SJCRH30 (cell line): ENCODE results near the gene PRSS8. TPM values are rescaled to one million over a fixed set of nuclear protein-coding genes. Genes with fewer than 3 reads are reported as not detected.

Source experiments
- DNase-seq, 2 experiments: peaks; one replicate each; pipeline ENCODE4 v3.0.0-alpha.2; 2015 to 2020
- H3K27ac ChIP-seq: fragments of 250-450 bp; sonication (Bioruptor Pico); 2 replicates; pipeline ENCODE4 v1.5.1; 2020; ENCODE audit warnings: mild to moderate bottlenecking, moderate library complexity
- H3K27me3 ChIP-seq: fragments of 250-450 bp; sonication (Bioruptor Pico); 2 replicates; pipeline ENCODE4 v1.5.1; 2020; ENCODE audit warnings: mild to moderate bottlenecking, moderate library complexity
- H3K36me3 ChIP-seq: fragments of 250-450 bp; sonication (Bioruptor Pico); 2 replicates; pipeline ENCODE4 v1.5.1; 2020; ENCODE audit warnings: mild to moderate bottlenecking, moderate library complexity
- H3K4me1 ChIP-seq: fragments of 250-450 bp; sonication (Bioruptor Pico); 2 replicates; pipeline ENCODE4 v1.5.1; 2020; ENCODE audit warnings: mild to moderate bottlenecking, moderate library complexity
- H3K4me3 ChIP-seq: fragments of 250-450 bp; sonication (Bioruptor Pico); 2 replicates; pipeline ENCODE4 v1.5.1; 2020; ENCODE audit warnings: mild to moderate bottlenecking, moderate library complexity
- H3K9me3 ChIP-seq: fragments of 250-450 bp; sonication (Bioruptor Pico); replicated peaks from 2 replicates; pipeline ENCODE4 v1.5.1; 2020; ENCODE audit warnings: mild to moderate bottlenecking, moderate library complexity
- total RNA-seq: library from RNA; depleted of rRNA; stranded (reverse); fragments of >200 nt; shearing (Covaris generic); gene quantifications from 2 replicates; pipeline ENCODE4 v1.2.3, GENCODE V29; 2014

PRSS8 gene
- total RNA-seq, 1 experiment from 2014 or later = not detected

DNA sequence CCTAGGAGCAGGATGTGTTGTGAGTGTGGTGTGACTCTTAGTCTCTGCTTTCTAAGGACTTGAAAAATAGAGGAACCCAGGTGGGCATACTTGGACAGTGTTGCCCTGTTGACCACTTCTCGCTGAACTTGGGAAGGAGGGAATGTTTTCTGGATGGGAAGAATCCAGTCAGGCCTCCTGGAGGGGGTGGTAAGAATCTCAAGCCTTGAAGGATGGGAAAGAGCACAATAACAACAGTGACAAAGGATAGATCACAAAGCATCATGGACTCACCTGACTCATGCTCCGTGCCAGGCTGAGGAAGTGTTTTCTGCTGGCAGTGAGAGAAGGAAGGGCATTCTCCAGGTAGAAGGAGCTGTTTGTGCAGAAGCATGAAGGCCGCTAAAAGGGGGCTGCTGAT is 9.7 kb downstream of the PRSS8 start:
- Histone ChIP-seq H3K4me3 (no peak overlapping the region), H3K9me3 (no peaks in the 10 kb centered on the region), H3K27ac (no peak overlapping the region), H3K36me3 (peaks cover 23% of the 10 kb centered on the region), H3K4me1 (no peaks in the 10 kb centered on the region), H3K27me3 (no peaks in the 10 kb centered on the region)
- no peak for DNase-seq

- H3K4me1 ChIP-seq = no peaks in the 10 kb centered on the region
- no peaks in the 10 kb centered on the region for H3K9me3 ChIP-seq
- DNase-seq = no peak
- no peak overlapping the region for H3K4me3 ChIP-seq
- peaks cover 34% of the 10 kb centered on the region for H3K36me3 ChIP-seq
- H3K27me3 ChIP-seq = no peaks in the 10 kb centered on the region
- no peak overlapping the region for H3K27ac ChIP-seq
These were observed 15.4 kb downstream of the PRSS8 start for GRCh38 chr16:31120129-31120528.

DNA sequence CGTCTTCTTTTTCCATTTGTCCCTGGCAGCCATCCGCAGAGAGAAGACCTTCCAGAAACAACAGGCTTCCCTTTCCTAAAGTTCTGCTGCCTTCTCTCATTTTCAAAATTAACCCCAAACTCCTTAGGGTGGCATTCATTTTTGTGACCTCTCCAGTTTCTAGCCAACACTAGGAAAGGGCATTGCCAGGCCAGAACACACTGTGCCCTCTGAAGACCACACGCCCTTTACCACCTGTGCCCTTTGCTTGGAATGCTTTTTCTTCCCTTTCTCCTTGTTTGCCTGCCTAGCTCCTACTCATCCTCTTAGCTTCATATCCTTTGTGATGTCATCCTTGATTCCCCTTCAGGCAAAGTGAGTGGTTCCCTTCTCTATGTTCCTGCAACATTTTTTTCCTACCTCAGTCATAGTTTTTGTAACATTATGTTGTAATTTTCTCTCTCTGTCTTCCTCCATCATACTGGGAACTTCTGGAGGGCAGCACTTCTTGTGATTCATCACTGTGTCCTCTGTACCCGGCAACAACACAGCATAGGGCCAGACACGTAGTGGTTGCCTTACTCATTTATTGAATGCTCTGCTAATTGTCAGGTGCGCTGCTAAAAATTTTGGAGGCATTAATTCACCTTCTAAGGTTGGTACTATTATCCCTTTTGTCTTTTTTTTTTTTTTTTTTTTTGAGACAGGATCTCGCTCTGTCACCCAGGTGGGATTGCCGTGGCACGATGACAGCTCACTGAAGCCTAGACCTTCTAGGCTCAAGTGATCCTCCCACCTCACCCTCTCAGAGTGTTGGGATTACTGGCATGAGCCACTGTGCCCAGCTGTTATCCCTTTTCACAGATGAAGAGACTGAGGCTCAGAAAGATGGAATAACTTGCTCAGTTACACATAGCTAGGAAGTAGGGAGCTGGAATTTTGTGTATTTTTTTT is 17.0 kb downstream of the PRSS8 start:
- H3K27me3 ChIP-seq = no peaks in the 10 kb centered on the region
- peak overlapping the region; percentile 93 for H3K4me3 ChIP-seq
- peaks cover 31% of the 10 kb centered on the region for H3K36me3 ChIP-seq
- no peaks in the 10 kb centered on the region for H3K4me1 ChIP-seq
- H3K9me3 ChIP-seq = no peaks in the 10 kb centered on the region
- no peak overlapping the region; the same call in 1 of the 2 replicates for H3K27ac ChIP-seq
- DNase-seq = no peak

- Histone ChIP-seq H3K4me1 (no peaks in the 10 kb centered on the region), H3K27me3 (no peaks in the 10 kb centered on the region), H3K27ac (peak within 1 kb of the TSS; percentile 74), H3K9me3 (no peaks in the 10 kb centered on the region), H3K4me3 (peak within 1 kb of the TSS; percentile 93), H3K36me3 (peaks cover 29% of the 10 kb centered on the region)
- DNase-seq = peak; percentile 98
These were observed 17.9 kb downstream of the PRSS8 start, which contains the start of gene KAT8 for GRCh38 chr16:31117384-31118222. TSS of gene KAT8 (plus strand) at chr16:31117664. CDS start at chr16:31117682, 18 bp downstream.

- DNase-seq = no peak
- H3K36me3 ChIP-seq = peaks cover 28% of the 10 kb centered on the region
- no peaks in the 10 kb centered on the region for H3K27me3 ChIP-seq
- H3K27ac ChIP-seq = no peak overlapping the region
- no peak overlapping the region for H3K4me3 ChIP-seq
- no peaks in the 10 kb centered on the region for H3K9me3 ChIP-seq
- H3K4me1 ChIP-seq = peaks cover 10% of the 10 kb centered on the region
These were observed 21.1 kb downstream of the PRSS8 start for GRCh38 chr16:31114468-31114867.

- DNase-seq = no peak
- Histone ChIP-seq H3K9me3 (no peaks in the 10 kb centered on the region), H3K27me3 (no peaks in the 10 kb centered on the region), H3K4me3 (no peak overlapping the region), H3K27ac (no peak overlapping the region), H3K4me1 (peaks cover 14% of the 10 kb centered on the region), H3K36me3 (peaks cover 28% of the 10 kb centered on the region)
These were observed 22.1 kb downstream of the PRSS8 start for GRCh38 chr16:31113121-31114120.

DNA sequence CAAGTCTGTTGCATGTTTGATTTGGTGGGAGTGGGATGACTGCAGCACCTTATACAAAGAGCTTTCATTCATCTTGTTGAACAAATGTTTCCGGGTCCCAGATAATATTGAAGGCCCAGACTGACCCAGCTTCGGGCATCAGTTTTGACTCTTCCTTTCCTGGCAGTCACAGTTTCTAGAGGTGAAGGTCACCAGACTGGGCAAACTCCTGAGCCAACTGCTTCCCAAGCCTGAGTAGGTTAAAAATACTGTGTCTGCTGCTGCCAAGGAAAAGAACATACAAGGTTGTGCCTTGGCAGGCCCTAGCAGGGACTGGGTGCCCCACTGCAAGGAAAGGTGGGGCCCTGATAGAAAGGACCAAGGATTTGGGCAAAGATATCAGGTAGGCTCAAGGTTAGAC is 22.8 kb downstream of the PRSS8 start:
- Histone ChIP-seq H3K27me3 (no peaks in the 10 kb centered on the region), H3K36me3 (peaks cover 28% of the 10 kb centered on the region)

GRCh38 chr16:31111881-31112466 is 23.6 kb downstream of the PRSS8 start:
- H3K9me3 ChIP-seq = no peaks in the 10 kb centered on the region
- H3K36me3 ChIP-seq = peaks cover 28% of the 10 kb centered on the region

More for the DNA sequence above, 22.8 kb downstream of the PRSS8 start:
- H3K4me1 ChIP-seq = peaks cover 17% of the 10 kb centered on the region
- H3K27ac ChIP-seq = no peak overlapping the region
- no peak overlapping the region for H3K4me3 ChIP-seq
- H3K9me3 ChIP-seq = no peaks in the 10 kb centered on the region
- no peak for DNase-seq

GRCh38 chr16:31110106-31111034 is 25.2 kb downstream of the PRSS8 start:
- H3K9me3 ChIP-seq = no peaks in the 10 kb centered on the region
- peaks cover 28% of the 10 kb centered on the region for H3K36me3 ChIP-seq
- H3K27ac ChIP-seq = peak overlapping the region; percentile 28
- H3K27me3 ChIP-seq = no peaks in the 10 kb centered on the region
- H3K4me1 ChIP-seq = peaks cover 22% of the 10 kb centered on the region
- DNase-seq = peak; percentile 74 to 77
- H3K4me3 ChIP-seq = no peak overlapping the region

More at GRCh38 chr16:31111881-31112466, 23.6 kb downstream of the PRSS8 start:
- H3K27ac ChIP-seq = no peak overlapping the region
- peaks cover 22% of the 10 kb centered on the region for H3K4me1 ChIP-seq
- no peak overlapping the region for H3K4me3 ChIP-seq
- DNase-seq = no peak
- H3K27me3 ChIP-seq = no peaks in the 10 kb centered on the region

DNA sequence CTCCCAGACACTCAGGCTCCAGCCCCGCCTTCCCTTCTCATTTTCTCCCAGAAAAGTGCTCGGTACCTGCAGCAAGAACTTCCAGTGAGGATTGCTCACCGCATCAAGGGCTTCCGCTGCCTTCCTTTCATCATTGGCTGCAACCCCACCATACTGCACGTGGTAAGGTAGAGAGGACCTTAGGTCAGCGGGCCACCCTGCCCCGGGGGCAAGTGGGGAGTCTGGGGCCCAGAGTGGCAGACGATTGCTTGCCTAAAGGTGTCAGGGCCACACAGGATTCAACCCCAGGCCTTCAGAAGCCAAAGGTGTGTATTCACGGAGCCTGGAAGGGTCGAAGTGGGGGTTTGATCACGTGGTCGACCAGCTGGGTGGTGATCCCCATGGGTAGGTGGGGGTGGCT is 25.9 kb downstream of the PRSS8 start:
- Histone ChIP-seq H3K27ac (peak overlapping the region; percentile 28), H3K27me3 (no peaks in the 10 kb centered on the region), H3K4me1 (peaks cover 22% of the 10 kb centered on the region), H3K36me3 (peaks cover 28% of the 10 kb centered on the region), H3K4me3 (no peak overlapping the region), H3K9me3 (no peaks in the 10 kb centered on the region)
- no peak for DNase-seq

GRCh38 chr16:31108794-31109558 is 26.6 kb downstream of the PRSS8 start:
- H3K9me3 ChIP-seq = no peaks in the 10 kb centered on the region
- peak overlapping the region; percentile 59 for H3K27ac ChIP-seq
- H3K4me3 ChIP-seq = peak overlapping the region; percentile 80
- no peaks in the 10 kb centered on the region for H3K27me3 ChIP-seq
- peaks cover 22% of the 10 kb centered on the region for H3K4me1 ChIP-seq
- no peak for DNase-seq
- H3K36me3 ChIP-seq = peaks cover 28% of the 10 kb centered on the region

DNA sequence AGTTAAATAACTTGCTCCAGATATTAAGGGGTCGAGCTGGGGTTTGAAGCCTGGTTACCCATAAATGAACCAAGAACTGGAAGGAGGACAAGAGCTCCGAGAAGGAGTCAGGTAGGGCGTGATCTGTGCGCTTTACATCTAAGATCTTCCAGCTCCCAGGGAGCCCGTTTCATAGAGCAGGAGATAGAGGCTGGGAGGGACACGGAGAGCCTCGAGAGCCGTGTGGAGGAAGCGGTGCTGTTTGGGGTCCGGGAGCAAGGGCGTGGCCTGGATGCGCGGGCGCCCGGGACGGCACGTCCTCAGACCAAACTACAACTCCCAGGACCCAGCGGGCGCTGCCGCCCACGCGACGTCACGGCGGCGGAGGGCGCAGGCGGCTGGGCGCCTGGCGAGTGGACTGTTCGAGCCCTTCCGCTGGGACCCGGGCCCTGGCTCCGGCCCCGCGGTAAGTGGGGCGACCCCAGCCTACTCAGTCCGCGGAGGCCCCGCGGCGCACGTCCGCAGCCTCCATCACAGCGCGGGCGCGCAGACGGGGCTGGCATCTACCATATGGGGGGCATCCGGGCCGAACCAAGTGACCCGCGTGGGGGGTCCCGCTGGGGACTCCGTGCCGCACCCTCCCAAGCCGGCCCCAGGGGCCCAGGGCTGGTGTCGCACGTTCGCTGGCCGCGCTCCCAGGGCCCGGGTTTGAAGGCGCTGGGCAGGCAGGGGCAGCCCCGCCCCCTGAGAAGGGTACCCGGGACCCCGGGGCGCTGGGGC is 27.3 kb downstream of the PRSS8 start, which contains the start of gene BCKDK:
Gene BCKDK, plus strand, starts transcription at position 352 of the 759 bp plus-strand sequence. CDS start 838 bp downstream, outside the sequence.
- peak within 1 kb of the TSS; percentile 80 for H3K4me3 ChIP-seq
- H3K27ac ChIP-seq = peak within 1 kb of the TSS; percentile 59
- H3K9me3 ChIP-seq = no peaks in the 10 kb centered on the region
- H3K36me3 ChIP-seq = peaks cover 28% of the 10 kb centered on the region
- peaks cover 22% of the 10 kb centered on the region for H3K4me1 ChIP-seq
- DNase-seq = peak; percentile 86 to 87
- H3K27me3 ChIP-seq = no peaks in the 10 kb centered on the region
